Activated CD8-positive, alpha-beta T cell treated with anti-CD3 and anti-CD28 coated beads, Interleukin-2, amount 10 ng/mL, durations not matched to agents 7 days and 5 days (primary cell): ENCODE data around the gene NUP50. TPM values are rescaled to one million over a fixed set of nuclear protein-coding genes. Genes with fewer than 3 reads are reported as not detected.

Source experiments
- ATAC-seq: fragments of 150-1000 bp; cut with Tn5 transposase; one replicate; pipeline ENCODE4 v1.10.0; 2021; ENCODE audit warnings: moderate library complexity
- CTCF ChIA-PET: fragments of 350-600 bp; sonication (Branson Sonifier 250); formaldehyde crosslinking; loops from one replicate; lab custom pipeline; 2021; ENCODE audit warnings: antibody characterized with exemption; lab: Charles Lee
- POLR2A ChIA-PET: fragments of 350-600 bp; sonication (Branson Sonifier 250); formaldehyde crosslinking; loops from one replicate; lab custom pipeline; 2021; ENCODE audit warnings: antibody characterized with exemption; lab: Charles Lee
- DNase-seq: peaks from one replicate; pipeline ENCODE4 v3.0.0-alpha.2; 2020
- H3K27ac Mint-ChIP-seq: one replicate; pipeline ENCODE4 v1.8.0; 2021; ENCODE audit warnings: mild to moderate bottlenecking, mixed read lengths
- H3K27me3 Mint-ChIP-seq: one replicate; pipeline ENCODE4 v1.8.0; 2021; ENCODE audit warnings: low read depth, mixed read lengths
- H3K36me3 Mint-ChIP-seq: one replicate; pipeline ENCODE4 v1.8.0; 2021; ENCODE audit warnings: low read depth, mixed read lengths
- H3K4me1 Mint-ChIP-seq: one replicate; pipeline ENCODE4 v1.8.0; 2021; ENCODE audit warnings: low read depth, mixed read lengths
- H3K4me3 Mint-ChIP-seq: one replicate; pipeline ENCODE4 v1.8.0; 2021; ENCODE audit warnings: mild to moderate bottlenecking, mixed read lengths
- H3K9me3 Mint-ChIP-seq: one replicate; pipeline ENCODE4 v1.8.0; 2022; ENCODE audit warnings: mixed read lengths; ENCODE audit not compliant: insufficient read depth
- total RNA-seq, 2 experiments: library from RNA; stranded (reverse); gene quantifications; one replicate each; pipeline ENCODE4 v1.2.3, GENCODE V29; 2021

NUP50 gene
- total RNA-seq, 2 experiments from 2014 or later, result 161 to 167 TPM

GRCh38 chr22:45139693-45140092 is 24.0 kb upstream of the NUP50 start:
- Mint-ChIP-seq H3K27me3 (no peaks in the 10 kb centered on the region), H3K4me1 (peaks cover 1% of the 10 kb centered on the region), H3K9me3 (peaks cover 6% of the 10 kb centered on the region), H3K36me3 (peaks cover 27% of the 10 kb centered on the region), H3K4me3 (no peak overlapping the region), H3K27ac (no peak overlapping the region)
- ATAC-seq, result no peak
- CTCF ChIA-PET, result no interaction called here
- DNase-seq, result no peak
- POLR2A ChIA-PET, result no interaction called here

DNA sequence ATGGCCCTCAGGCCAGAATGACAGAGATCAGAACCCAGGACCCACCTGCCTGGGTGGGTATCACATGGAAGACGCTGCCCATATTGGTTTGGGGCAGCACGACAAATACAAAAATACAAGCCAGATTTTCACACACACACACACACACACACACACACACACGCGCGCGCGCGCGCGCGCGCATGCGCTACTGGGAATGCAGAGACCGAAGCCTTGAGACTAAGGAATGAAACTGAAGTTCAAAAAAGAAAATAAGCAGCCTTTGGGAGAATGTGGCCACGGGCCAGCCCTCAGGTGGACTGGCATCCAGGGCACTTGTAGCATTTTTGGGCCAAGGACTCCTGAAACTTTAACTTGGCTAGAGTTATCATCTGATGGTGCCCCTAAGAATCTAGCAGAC is 21.3 kb upstream of the NUP50 start:
- Mint-ChIP-seq H3K4me3 (no peak overlapping the region), H3K27me3 (no peaks in the 10 kb centered on the region), H3K27ac (no peak overlapping the region), H3K36me3 (peaks cover 19% of the 10 kb centered on the region), H3K9me3 (peaks cover 4% of the 10 kb centered on the region), H3K4me1 (no peaks in the 10 kb centered on the region)
- DNase-seq, result no peak
- CTCF ChIA-PET, result no interaction called here
- POLR2A ChIA-PET, result no interaction called here
- ATAC-seq, result no peak

DNA sequence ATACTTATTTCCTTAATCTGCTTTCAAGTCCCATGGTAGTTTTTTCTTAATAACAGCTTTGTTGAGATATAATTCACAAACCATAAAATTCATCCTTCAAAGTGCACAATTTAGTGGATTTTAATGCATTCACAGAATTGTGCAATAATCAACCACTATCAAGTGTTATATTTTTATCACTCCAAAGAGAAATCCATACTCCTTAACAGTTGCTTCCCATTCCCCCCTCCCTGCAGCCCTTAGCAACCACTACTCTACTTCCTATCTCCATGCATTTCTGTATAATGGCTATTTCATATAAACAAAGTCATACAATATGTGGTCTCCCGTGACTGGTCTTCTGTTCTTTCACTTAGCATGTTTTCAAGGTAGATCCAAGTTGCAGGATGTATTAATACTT is 18.8 kb upstream of the NUP50 start:
- ATAC-seq (no peak), DNase-seq (no peak)
- no peaks in the 10 kb centered on the region for H3K4me1 Mint-ChIP-seq
- peaks cover 20% of the 10 kb centered on the region for H3K36me3 Mint-ChIP-seq
- no peak overlapping the region for H3K4me3 Mint-ChIP-seq
- no peak overlapping the region for H3K27ac Mint-ChIP-seq
- H3K9me3 Mint-ChIP-seq, result no peaks in the 10 kb centered on the region
- CTCF ChIA-PET, result no interaction called here
- POLR2A ChIA-PET, result no interaction called here
- no peaks in the 10 kb centered on the region for H3K27me3 Mint-ChIP-seq

DNA sequence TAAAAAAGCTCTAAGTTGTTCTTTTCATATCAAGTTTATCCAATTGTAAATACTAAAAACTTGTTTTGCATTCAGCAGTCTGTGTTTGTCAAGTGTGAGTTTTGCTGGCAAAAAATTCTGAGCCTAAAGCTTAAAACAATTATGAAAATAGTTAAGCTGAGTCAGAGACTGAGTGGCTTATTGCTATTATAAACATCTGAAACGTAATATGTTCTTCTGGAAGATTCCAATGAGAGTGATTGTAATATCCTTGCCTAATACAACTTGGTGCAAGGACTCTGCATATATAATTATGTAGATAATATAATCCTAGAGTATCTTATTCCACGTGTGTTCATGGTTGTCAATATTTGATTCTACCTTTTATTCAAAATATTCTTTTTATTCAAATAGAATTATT is 14.1 kb upstream of the NUP50 start:
- ChIA-PET CTCF (no interaction called here), POLR2A (no interaction called here)
- no peak overlapping the region for H3K27ac Mint-ChIP-seq
- no peaks in the 10 kb centered on the region for H3K9me3 Mint-ChIP-seq
- H3K4me3 Mint-ChIP-seq, result no peak overlapping the region
- DNase-seq (no peak), ATAC-seq (no peak)
- H3K4me1 Mint-ChIP-seq, result peaks cover 4% of the 10 kb centered on the region
- H3K27me3 Mint-ChIP-seq, result no peaks in the 10 kb centered on the region
- peaks cover 20% of the 10 kb centered on the region for H3K36me3 Mint-ChIP-seq

DNA sequence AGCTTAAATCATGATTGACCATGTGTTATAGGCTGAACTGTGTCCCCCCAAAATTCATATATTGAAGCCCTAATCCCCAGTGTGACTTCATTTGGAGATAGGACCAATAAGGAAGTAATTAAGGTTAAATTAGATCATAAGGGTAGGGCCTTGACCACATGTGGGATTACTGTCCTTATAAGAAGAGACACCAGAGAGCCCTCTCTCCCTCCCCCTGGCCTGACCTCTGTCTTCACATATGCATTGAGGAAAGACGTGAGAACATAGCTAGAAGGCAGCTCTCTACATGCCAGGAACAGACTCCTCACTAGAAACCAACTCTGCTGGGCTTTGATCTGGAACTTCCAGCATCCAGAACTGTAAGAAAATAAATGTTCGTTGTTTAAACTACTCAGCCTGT is 13.6 kb upstream of the NUP50 start:
- Mint-ChIP-seq H3K36me3 (peaks cover 20% of the 10 kb centered on the region), H3K27ac (no peak overlapping the region), H3K4me1 (peaks cover 4% of the 10 kb centered on the region), H3K9me3 (no peaks in the 10 kb centered on the region), H3K27me3 (no peaks in the 10 kb centered on the region), H3K4me3 (no peak overlapping the region)
- ATAC-seq (no peak), DNase-seq (no peak)
- CTCF ChIA-PET, result no interaction called here
- POLR2A ChIA-PET, result no interaction called here

DNA sequence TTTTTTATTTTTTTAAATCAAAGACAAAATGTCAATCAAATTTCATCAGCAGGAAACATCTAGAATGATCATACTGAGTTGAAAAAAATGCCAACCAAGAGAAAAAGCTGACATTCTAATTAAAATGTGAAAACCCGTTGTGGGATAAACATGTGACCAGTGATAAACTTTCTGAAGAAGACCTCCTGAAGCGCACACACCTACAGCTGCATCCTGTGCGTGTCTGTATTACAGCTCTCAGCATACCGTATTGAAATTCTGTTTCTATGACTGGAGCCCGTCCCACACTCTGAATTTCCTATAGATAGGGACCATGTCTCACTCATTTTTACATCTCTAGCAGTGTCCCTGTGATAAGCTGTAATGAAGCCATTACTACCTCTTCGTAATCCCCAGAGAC is 12.2 kb upstream of the NUP50 start:
- CTCF ChIA-PET, result interaction anchor here (0.8 kb wide), 1 partner anchor 12 kb away, joined by 3 read pairs; the partner anchor contains the start of gene NUP50
- Mint-ChIP-seq H3K27me3 (no peaks in the 10 kb centered on the region), H3K9me3 (no peaks in the 10 kb centered on the region), H3K4me3 (no peak overlapping the region), H3K27ac (no peak overlapping the region), H3K36me3 (peaks cover 19% of the 10 kb centered on the region), H3K4me1 (peaks cover 4% of the 10 kb centered on the region)
- DNase-seq (no peak), ATAC-seq (no peak)
- POLR2A ChIA-PET, result interaction anchor here (0.6 to 3.9 kb wide), 2 partner anchors 12 to 30 kb away, joined by 3 to 15 read pairs; partner anchors contain the start of gene NUP50

DNA sequence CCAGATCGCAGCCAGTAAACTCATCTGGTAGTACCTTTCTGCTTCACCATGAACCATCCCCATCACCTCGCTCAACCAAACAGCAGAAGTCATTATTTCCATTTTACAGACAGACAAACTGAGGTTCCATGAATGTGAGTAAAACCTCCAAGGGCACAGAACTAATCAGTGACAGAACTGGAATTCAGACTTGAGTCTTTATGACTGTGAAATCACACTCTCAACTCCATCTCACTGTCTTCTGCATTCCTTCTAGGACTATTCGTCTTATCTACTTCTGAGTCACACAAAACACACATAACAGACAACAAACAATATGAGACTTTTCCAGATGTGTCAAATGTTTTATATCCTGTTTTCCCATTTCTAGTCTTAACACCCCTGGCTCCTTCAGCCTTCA is 9.3 kb upstream of the NUP50 start:
- ChIA-PET POLR2A (interaction anchor here (3.9 kb wide), 1 partner anchor 9 kb away, joined by 15 read pairs; the partner anchor contains the start of gene NUP50), CTCF (interaction anchor here (0.6 kb wide), 1 partner anchor 149 kb away, joined by 3 read pairs; no protein-coding TSS in a partner anchor)
- no peaks in the 10 kb centered on the region for H3K27me3 Mint-ChIP-seq
- no peak overlapping the region for H3K4me3 Mint-ChIP-seq
- peaks cover 23% of the 10 kb centered on the region for H3K36me3 Mint-ChIP-seq
- ATAC-seq (no peak), DNase-seq (no peak)
- no peak overlapping the region for H3K27ac Mint-ChIP-seq
- H3K4me1 Mint-ChIP-seq, result peaks cover 13% of the 10 kb centered on the region
- no peaks in the 10 kb centered on the region for H3K9me3 Mint-ChIP-seq

DNA sequence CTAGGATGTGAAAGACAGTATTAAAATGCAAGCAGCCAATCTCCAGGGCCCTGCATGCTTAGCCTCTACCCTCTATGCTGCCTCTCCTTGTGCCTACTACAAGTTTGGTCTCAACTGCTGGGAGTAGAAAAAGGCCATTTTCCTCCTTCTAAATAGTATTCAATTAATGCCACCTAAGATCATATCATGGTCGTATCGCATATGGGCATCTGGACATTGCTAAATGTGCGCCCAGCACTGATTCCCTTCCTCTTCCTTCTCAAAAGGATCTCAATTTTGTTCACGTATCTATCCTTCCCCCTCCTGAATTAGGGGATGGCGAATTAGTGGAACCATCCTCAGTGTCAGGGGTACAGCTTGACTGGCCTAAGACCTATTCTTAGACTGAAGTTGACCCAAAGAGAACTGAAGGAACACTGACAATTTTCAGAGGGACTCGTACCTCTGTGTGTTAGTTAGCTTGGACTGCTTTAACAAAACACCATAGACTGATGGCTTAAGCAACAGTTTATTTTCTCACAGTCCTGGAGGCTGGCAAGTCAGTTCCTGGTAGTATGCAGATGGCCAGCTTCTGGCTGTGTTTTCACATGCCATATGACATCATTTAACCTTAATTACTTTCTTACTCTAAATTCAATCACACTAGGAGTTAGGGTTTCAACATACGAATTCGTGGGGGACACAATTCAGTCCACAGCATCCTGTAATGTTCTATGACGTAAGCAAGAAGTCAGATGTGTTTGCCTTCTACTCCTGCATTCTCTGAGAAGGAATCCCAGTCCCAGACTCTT is 8.5 kb upstream of the NUP50 start:
- Mint-ChIP-seq H3K27ac (no peak overlapping the region), H3K9me3 (no peaks in the 10 kb centered on the region), H3K4me3 (no peak overlapping the region), H3K4me1 (peaks cover 21% of the 10 kb centered on the region), H3K36me3 (peaks cover 21% of the 10 kb centered on the region), H3K27me3 (no peaks in the 10 kb centered on the region)
- DNase-seq (no peak), ATAC-seq (no peak)
- ChIA-PET CTCF (no interaction called here), POLR2A (no interaction called here)

DNA sequence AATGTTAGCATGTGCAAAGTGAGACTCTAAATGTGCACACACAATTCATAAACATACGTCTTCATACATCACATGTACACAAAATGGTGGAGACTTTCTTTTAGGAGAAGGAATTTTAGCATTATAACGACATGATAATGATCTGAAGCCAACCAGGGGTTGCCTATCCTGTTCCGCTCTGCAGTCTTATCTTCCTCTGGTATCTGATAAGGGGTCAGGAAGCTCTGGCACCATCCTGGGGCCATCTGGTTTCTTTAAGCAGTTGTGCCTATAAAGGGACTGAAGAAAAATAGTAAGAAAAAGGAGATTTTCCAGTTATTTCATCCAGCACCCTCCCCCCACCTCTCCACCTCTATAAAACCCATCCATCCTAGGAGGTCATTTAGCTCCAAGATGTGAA is 5.8 kb upstream of the NUP50 start:
- POLR2A ChIA-PET, result no interaction called here
- H3K4me3 Mint-ChIP-seq, result no peak overlapping the region
- H3K27me3 Mint-ChIP-seq, result no peaks in the 10 kb centered on the region
- peaks cover 21% of the 10 kb centered on the region for H3K36me3 Mint-ChIP-seq
- peaks cover 37% of the 10 kb centered on the region for H3K4me1 Mint-ChIP-seq
- CTCF ChIA-PET, result no interaction called here
- H3K9me3 Mint-ChIP-seq, result no peaks in the 10 kb centered on the region
- DNase-seq (no peak), ATAC-seq (no peak)
- no peak overlapping the region for H3K27ac Mint-ChIP-seq

DNA sequence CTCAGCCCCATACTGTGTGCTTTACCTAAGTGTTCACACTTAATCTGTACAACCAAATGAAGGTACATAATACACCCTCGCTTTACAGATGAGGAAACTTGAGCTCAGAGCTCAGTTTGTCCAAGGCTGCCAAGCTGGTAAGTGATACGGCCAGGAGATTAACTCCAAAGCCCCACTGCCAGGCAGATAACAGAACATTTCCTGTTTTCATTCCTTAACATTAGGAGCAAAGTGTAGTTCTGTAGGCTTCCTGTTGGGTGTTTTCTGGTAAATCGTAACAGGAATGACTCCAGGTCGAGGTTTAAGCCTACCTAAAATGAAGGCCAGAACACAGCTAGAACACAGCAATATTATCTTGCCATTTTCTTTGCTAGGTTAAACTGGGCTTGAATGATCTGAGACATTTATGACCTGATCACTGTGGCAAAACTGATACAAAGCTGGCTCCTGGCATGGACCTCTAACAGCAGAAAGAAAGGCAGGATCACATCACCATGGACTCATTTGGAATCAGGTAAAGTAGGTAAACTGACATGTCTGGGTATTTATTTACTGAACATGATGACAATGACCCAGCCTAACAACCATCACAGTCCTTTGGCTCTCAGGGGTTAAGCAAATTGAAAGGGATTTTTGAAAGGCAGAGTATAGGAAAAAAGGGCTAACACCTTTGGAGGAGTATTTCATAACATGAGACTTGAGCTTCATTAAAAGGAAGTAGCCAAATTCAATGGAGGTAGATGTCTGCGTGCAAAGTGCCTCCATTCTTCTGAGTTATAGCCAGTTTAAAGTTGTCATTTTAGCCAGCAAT is 3.9 kb upstream of the NUP50 start:
- peaks cover 24% of the 10 kb centered on the region for H3K36me3 Mint-ChIP-seq
- ChIA-PET POLR2A (interaction anchor here (1.3 kb wide), 1 partner anchor 14 kb away, joined by 4 read pairs; no protein-coding TSS in a partner anchor), CTCF (interaction anchor here (1.3 to 2.2 kb wide), 4 partner anchors 13 to 49 kb away, joined by 3 to 7 read pairs (median 5); no protein-coding TSS in a partner anchor)
- no peaks in the 10 kb centered on the region for H3K9me3 Mint-ChIP-seq
- H3K27me3 Mint-ChIP-seq, result no peaks in the 10 kb centered on the region
- DNase-seq (no peak), ATAC-seq (no peak)
- H3K4me3 Mint-ChIP-seq, result no peak overlapping the region
- H3K27ac Mint-ChIP-seq, result no peak overlapping the region
- peaks cover 39% of the 10 kb centered on the region for H3K4me1 Mint-ChIP-seq

GRCh38 chr22:45162531-45162930 is 1.2 kb upstream of the NUP50 start:
- Mint-ChIP-seq H3K4me1 (peaks cover 61% of the 10 kb centered on the region), H3K9me3 (no peaks in the 10 kb centered on the region), H3K36me3 (peaks cover 40% of the 10 kb centered on the region), H3K4me3 (peak overlapping the region; percentile 94), H3K27ac (peak overlapping the region; percentile 89), H3K27me3 (no peaks in the 10 kb centered on the region)
- ChIA-PET POLR2A (interaction anchor here (1.2 to 2.8 kb wide), 5 partner anchors 10 to 99 kb away, joined by 3 to 32 read pairs (median 5); no protein-coding TSS in a partner anchor), CTCF (interaction anchor here (0.9 to 3.1 kb wide), 2 partner anchors 12 to 60 kb away, joined by 3 to 28 read pairs; no protein-coding TSS in a partner anchor)
- DNase-seq (no peak), ATAC-seq (no peak)
